ENCODE measurements around the gene UNC5B. TPM values are rescaled to one million over a fixed set of nuclear protein-coding genes. Genes with fewer than 3 reads are reported as not detected.
A peak's percentile ranks its signal among the peaks of the same experiment; 100 is the strongest.

UNC5B gene
- under 1 TPM in 1 of 2 donors, not detected in 1; 0.04 TPM for total RNA-seq

- H3K9me3 Mint-ChIP-seq = no peaks in the 10 kb centered on the region
- peak; percentile 42 for ATAC-seq (replicated peaks)
These were observed at the start of gene UNC5B for GRCh38 chr10:71212318-71213126. Gene UNC5B, plus strand, starts transcription at chr10:71212570. Its CDS starts 416 bp downstream, at chr10:71212986.

GRCh38 chr10:71173466-71173865 lies 38.9 kb upstream of the UNC5B start:
- H3K27me3 Mint-ChIP-seq = peaks cover 12% of the 10 kb centered on the region
- H3K4me3 Mint-ChIP-seq = no peak overlapping the region
- no peaks in the 10 kb centered on the region for H3K9me3 Mint-ChIP-seq
- H3K36me3 Mint-ChIP-seq (ENCODE audit: low read depth) = no peaks in the 10 kb centered on the region
- H3K4me1 Mint-ChIP-seq = no peaks in the 10 kb centered on the region
- no peak overlapping the region for H3K27ac Mint-ChIP-seq
- ATAC-seq (replicated peaks) = no peak

More at GRCh38 chr10:71212318-71213126, at the start of gene UNC5B:
- Mint-ChIP-seq H3K4me1 (no peaks in the 10 kb centered on the region), H3K4me3 (peak within 1 kb of the TSS; percentile 53), H3K27me3 (peaks cover 45% of the 10 kb centered on the region), H3K36me3 (ENCODE audit: low read depth) (no peaks in the 10 kb centered on the region), H3K27ac (no peak within 1 kb of the TSS)

GRCh38 chr10:71176661-71177060 lies 35.7 kb upstream of the UNC5B start:
- no peaks in the 10 kb centered on the region for H3K36me3 Mint-ChIP-seq (ENCODE audit: low read depth)
- H3K27me3 Mint-ChIP-seq = peaks cover 8% of the 10 kb centered on the region
- no peaks in the 10 kb centered on the region for H3K9me3 Mint-ChIP-seq
- no peak overlapping the region for H3K27ac Mint-ChIP-seq
- H3K4me3 Mint-ChIP-seq = no peak overlapping the region
- no peak for ATAC-seq (replicated peaks)
- H3K4me1 Mint-ChIP-seq = no peaks in the 10 kb centered on the region

GRCh38 chr10:71177651-71178199 lies 34.6 kb upstream of the UNC5B start:
- Mint-ChIP-seq H3K36me3 (ENCODE audit: low read depth) (no peaks in the 10 kb centered on the region), H3K4me1 (no peaks in the 10 kb centered on the region), H3K9me3 (no peaks in the 10 kb centered on the region), H3K4me3 (no peak overlapping the region), H3K27me3 (peaks cover 8% of the 10 kb centered on the region), H3K27ac (no peak overlapping the region)
- ATAC-seq (replicated peaks) = no peak

GRCh38 chr10:71178880-71179279 lies 33.5 kb upstream of the UNC5B start:
- Mint-ChIP-seq H3K4me3 (no peak overlapping the region), H3K9me3 (no peaks in the 10 kb centered on the region), H3K27me3 (peaks cover 8% of the 10 kb centered on the region), H3K36me3 (ENCODE audit: low read depth) (no peaks in the 10 kb centered on the region), H3K4me1 (no peaks in the 10 kb centered on the region), H3K27ac (no peak overlapping the region)
- peak; percentile 6 for ATAC-seq (replicated peaks)

- Mint-ChIP-seq H3K4me1 (no peaks in the 10 kb centered on the region), H3K27ac (no peak overlapping the region), H3K27me3 (peaks cover 3% of the 10 kb centered on the region), H3K9me3 (no peaks in the 10 kb centered on the region), H3K36me3 (ENCODE audit: low read depth) (no peaks in the 10 kb centered on the region), H3K4me3 (no peak overlapping the region)
- no peak for ATAC-seq (replicated peaks)
These were observed 33.0 kb upstream of the UNC5B start for GRCh38 chr10:71179382-71179781.

GRCh38 chr10:71184421-71184820 lies 27.9 kb upstream of the UNC5B start:
- Mint-ChIP-seq H3K27me3 (peaks cover 1% of the 10 kb centered on the region), H3K27ac (no peak overlapping the region), H3K9me3 (no peaks in the 10 kb centered on the region), H3K4me3 (no peak overlapping the region), H3K36me3 (ENCODE audit: low read depth) (no peaks in the 10 kb centered on the region), H3K4me1 (no peaks in the 10 kb centered on the region)
- no peak for ATAC-seq (replicated peaks)

- no peak overlapping the region for H3K27ac Mint-ChIP-seq
- no peaks in the 10 kb centered on the region for H3K4me1 Mint-ChIP-seq
- H3K9me3 Mint-ChIP-seq = no peaks in the 10 kb centered on the region
- no peak overlapping the region for H3K4me3 Mint-ChIP-seq
- ATAC-seq (replicated peaks) = no peak
- H3K27me3 Mint-ChIP-seq = peaks cover 3% of the 10 kb centered on the region
- no peaks in the 10 kb centered on the region for H3K36me3 Mint-ChIP-seq (ENCODE audit: low read depth)
These were observed 27.2 kb upstream of the UNC5B start for GRCh38 chr10:71185209-71185608.

- Mint-ChIP-seq H3K27me3 (peaks cover 9% of the 10 kb centered on the region), H3K4me1 (no peaks in the 10 kb centered on the region), H3K4me3 (no peak overlapping the region), H3K36me3 (ENCODE audit: low read depth) (no peaks in the 10 kb centered on the region), H3K27ac (no peak overlapping the region), H3K9me3 (no peaks in the 10 kb centered on the region)
- ATAC-seq (replicated peaks) = no peak
These were observed 25.2 kb upstream of the UNC5B start for GRCh38 chr10:71187197-71187596.

GRCh38 chr10:71187600-71187999 lies 24.8 kb upstream of the UNC5B start:
- H3K36me3 Mint-ChIP-seq (ENCODE audit: low read depth) = no peaks in the 10 kb centered on the region
- peaks cover 9% of the 10 kb centered on the region for H3K27me3 Mint-ChIP-seq
- no peak overlapping the region for H3K27ac Mint-ChIP-seq
- ATAC-seq (replicated peaks) = no peak
- no peaks in the 10 kb centered on the region for H3K4me1 Mint-ChIP-seq
- H3K9me3 Mint-ChIP-seq = no peaks in the 10 kb centered on the region
- H3K4me3 Mint-ChIP-seq = no peak overlapping the region

- no peaks in the 10 kb centered on the region for H3K9me3 Mint-ChIP-seq
- no peaks in the 10 kb centered on the region for H3K4me1 Mint-ChIP-seq
- H3K4me3 Mint-ChIP-seq = no peak overlapping the region
- H3K27me3 Mint-ChIP-seq = peaks cover 9% of the 10 kb centered on the region
- ATAC-seq (replicated peaks) = no peak
- no peaks in the 10 kb centered on the region for H3K36me3 Mint-ChIP-seq (ENCODE audit: low read depth)
- H3K27ac Mint-ChIP-seq = no peak overlapping the region
These were observed 24.2 kb upstream of the UNC5B start for GRCh38 chr10:71188201-71188600.

GRCh38 chr10:71191019-71191418 lies 21.4 kb upstream of the UNC5B start:
- H3K4me3 Mint-ChIP-seq = no peak overlapping the region
- peaks cover 4% of the 10 kb centered on the region for H3K9me3 Mint-ChIP-seq
- no peaks in the 10 kb centered on the region for H3K36me3 Mint-ChIP-seq (ENCODE audit: low read depth)
- no peak for ATAC-seq (replicated peaks)
- no peaks in the 10 kb centered on the region for H3K4me1 Mint-ChIP-seq
- H3K27ac Mint-ChIP-seq = no peak overlapping the region
- H3K27me3 Mint-ChIP-seq = peaks cover 18% of the 10 kb centered on the region

GRCh38 chr10:71191551-71192076 lies 20.8 kb upstream of the UNC5B start:
- Mint-ChIP-seq H3K27me3 (peaks cover 19% of the 10 kb centered on the region), H3K9me3 (peaks cover 4% of the 10 kb centered on the region), H3K4me3 (no peak overlapping the region), H3K27ac (no peak overlapping the region), H3K4me1 (no peaks in the 10 kb centered on the region), H3K36me3 (ENCODE audit: low read depth) (no peaks in the 10 kb centered on the region)
- ATAC-seq (replicated peaks) = no peak

GRCh38 chr10:71193516-71193915 lies 18.9 kb upstream of the UNC5B start:
- Mint-ChIP-seq H3K4me1 (no peaks in the 10 kb centered on the region), H3K4me3 (no peak overlapping the region), H3K27ac (no peak overlapping the region), H3K27me3 (peaks cover 22% of the 10 kb centered on the region), H3K36me3 (ENCODE audit: low read depth) (no peaks in the 10 kb centered on the region), H3K9me3 (peaks cover 19% of the 10 kb centered on the region)
- ATAC-seq (replicated peaks) = no peak

- ATAC-seq (replicated peaks) = no peak
- no peaks in the 10 kb centered on the region for H3K4me1 Mint-ChIP-seq
- H3K27ac Mint-ChIP-seq = no peak overlapping the region
These were observed 14.4 kb upstream of the UNC5B start for GRCh38 chr10:71197955-71198354.

More at GRCh38 chr10:71197955-71198354, 14.4 kb upstream of the UNC5B start:
- H3K27me3 Mint-ChIP-seq = peaks cover 20% of the 10 kb centered on the region
- no peak overlapping the region for H3K4me3 Mint-ChIP-seq
- H3K36me3 Mint-ChIP-seq (ENCODE audit: low read depth) = no peaks in the 10 kb centered on the region
- peaks cover 19% of the 10 kb centered on the region for H3K9me3 Mint-ChIP-seq
